Esophagus muscularis mucosa (tissue), 4 donors: ENCODE data around the gene PPP2R5C. TPM values are rescaled to one million over a fixed set of nuclear protein-coding genes. Genes with fewer than 3 reads are reported as not detected.

Experiments
- DNase-seq: peaks from one replicate; pipeline ENCODE4 v3.0.0-alpha.2; 2017; ENCODE audit errors: extremely low spot score
- H3K27ac ChIP-seq, 4 donors: fragments of 200-600 bp; sonication (generic); replicated peaks in 1 of 4; 1 replicate in 3 of 4; 2 replicates in 1 of 4; pipeline ENCODE4 v1.5.1; 2016 to 2019; ENCODE audit warnings: mild to moderate bottlenecking in 1 of 4
- H3K27me3 ChIP-seq, 4 donors: fragments of 200-600 bp; sonication (generic); one replicate each; pipeline versions ENCODE4 v1.5.1 to v1.6.0; 2016 to 2019
- H3K36me3 ChIP-seq, 4 donors: fragments of 200-600 bp; sonication (generic); one replicate each; pipeline ENCODE4 v1.5.1; 2016 to 2019
- H3K4me1 ChIP-seq, 4 donors: fragments of 200-600 bp; sonication (generic); one replicate each; pipeline ENCODE4 v1.5.1; 2016 to 2019
- H3K4me3 ChIP-seq, 4 donors: fragments of 200-600 bp; sonication (generic); 1 replicate in 2 of 4; 2 replicates in 2 of 4; pipeline ENCODE4 v1.5.1; 2016 to 2019; ENCODE audit warnings: mild to moderate bottlenecking in 4 of 4, moderate library complexity in 1 of 4
- H3K9me3 ChIP-seq, 4 donors: fragments of 200-600 bp; sonication (generic); 1 replicate in 3 of 4; 2 replicates in 1 of 4; pipeline ENCODE4 v1.5.1; 2016 to 2019
- CTCF ChIP-seq, 3 experiments: fragments of 200-600 bp in 2 of 3; fragments of 450-650 bp in 1 of 3; sonication (generic) in 2 of 3; IDR thresholded peaks; one replicate each; pipeline ENCODE4 v1.5.1; 2017 to 2019; ENCODE audit warnings: antibody characterized with exemption in 3 of 3, mild to moderate bottlenecking in 2 of 3, moderate library complexity in 1 of 3
- EP300 ChIP-seq: sonication (generic); formaldehyde crosslinking; IDR thresholded peaks from one replicate; pipeline ENCODE4 v1.6.1; 2017; ENCODE audit warnings: antibody characterized with exemption
- POLR2A ChIP-seq: fragments of 450-650 bp; IDR thresholded peaks from one replicate; pipeline ENCODE4 v1.6.1; 2017; ENCODE audit warnings: antibody characterized with exemption, moderate library complexity, mild to moderate bottlenecking, low read depth
- POLR2AphosphoS5 ChIP-seq, 2 donors: sonication (generic); formaldehyde crosslinking; IDR thresholded peaks; one replicate each; pipeline ENCODE4 v1.6.1; 2017; ENCODE audit warnings: antibody characterized with exemption in 2 of 2
- WGBS: methylation state at CpG from one replicate; pipeline ENCODE4 v1.1.5; 2018; 5-methylcytosine and 5-hydroxymethylcytosine counted together
- intact Hi-C: fragments of 100-400 bp; cut with DNase I; formaldehyde crosslinking; loops from one replicate; pipeline ENCODE4 v1.15.1; 2023
- total RNA-seq, 4 donors: library from RNA; depleted of rRNA; stranded (reverse); fragments of >200 nt; gene quantifications; one replicate each; pipeline versions ENCODE4 v1.1.0 to v1.2.1, GENCODE V29; 2016

Gene PPP2R5C
- total RNA-seq, 4 donors from 2014 or later, result 103 to 142 (median 131) TPM

DNA sequence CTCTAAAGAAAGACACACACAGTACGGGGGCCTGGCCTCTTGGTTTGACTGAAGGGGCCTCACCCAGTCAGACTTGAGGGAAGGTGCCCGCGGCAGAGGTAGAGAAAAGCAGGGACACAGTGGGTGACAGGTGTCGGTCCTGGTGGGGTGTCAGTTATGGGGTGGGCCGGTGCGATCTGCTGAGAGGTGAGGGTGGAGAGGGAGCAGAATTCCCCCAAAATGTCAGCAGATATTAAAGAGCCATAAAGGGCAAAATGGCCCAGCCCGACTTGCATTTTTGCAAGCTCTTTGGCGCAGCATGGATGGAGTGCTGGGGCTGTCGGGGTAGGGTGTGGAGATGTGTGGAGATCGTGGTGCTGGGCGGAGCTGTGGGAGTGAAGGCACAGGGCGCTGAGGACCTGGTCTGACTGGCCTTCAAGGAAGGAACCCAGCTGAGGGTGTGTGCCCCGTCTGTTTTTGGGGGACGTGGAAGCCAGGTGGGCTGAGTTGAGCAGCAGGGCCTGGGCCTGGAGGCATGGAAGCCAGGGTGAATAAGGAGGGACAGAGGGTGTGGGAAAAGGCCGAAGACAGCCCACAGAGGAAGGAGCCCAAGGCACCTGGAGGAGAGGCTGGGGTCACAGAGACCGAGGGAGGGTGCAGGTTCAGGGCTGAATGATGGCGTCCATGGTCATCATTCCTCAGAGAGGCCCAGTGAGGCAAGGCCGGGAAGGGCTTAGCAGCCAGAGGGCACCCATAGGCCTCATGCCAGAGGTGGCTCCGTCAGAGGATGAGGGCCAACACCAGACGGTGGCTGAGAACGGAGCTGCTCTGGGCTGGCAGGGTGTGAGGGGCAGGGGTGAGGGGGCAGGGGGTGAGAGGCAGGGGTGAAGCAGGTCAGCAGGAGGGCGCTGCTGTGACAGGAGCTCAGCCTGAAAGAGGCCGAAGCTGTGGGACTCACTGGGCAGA, 154.6 kb downstream of the PPP2R5C start:
- no peaks in the 10 kb centered on the region for H3K9me3 ChIP-seq
- H3K27me3 ChIP-seq, result no peaks in the 10 kb centered on the region
- TF ChIP-seq CTCF (IDR thresholded peaks at IDR 0.05) (no peak), POLR2A (no peak), POLR2AphosphoS5 (IDR thresholded peaks at IDR 0.05) (no peak)
- 89% methylated on average over 23 of the region's 23 CpGs for WGBS
- peaks cover 14 to 86% (median 64%) of the 10 kb centered on the region in 4 donors for H3K36me3 ChIP-seq
- no peak overlapping the region for H3K4me3 ChIP-seq
- H3K27ac ChIP-seq, result peak overlapping the region in 1 of 4 donors; percentile 23
- DNase-seq, result no peak
- intact Hi-C loops, result no loop called here
- H3K4me1 ChIP-seq, result peaks cover 0 to 13% (median 5%) of the 10 kb centered on the region in 4 donors

DNA sequence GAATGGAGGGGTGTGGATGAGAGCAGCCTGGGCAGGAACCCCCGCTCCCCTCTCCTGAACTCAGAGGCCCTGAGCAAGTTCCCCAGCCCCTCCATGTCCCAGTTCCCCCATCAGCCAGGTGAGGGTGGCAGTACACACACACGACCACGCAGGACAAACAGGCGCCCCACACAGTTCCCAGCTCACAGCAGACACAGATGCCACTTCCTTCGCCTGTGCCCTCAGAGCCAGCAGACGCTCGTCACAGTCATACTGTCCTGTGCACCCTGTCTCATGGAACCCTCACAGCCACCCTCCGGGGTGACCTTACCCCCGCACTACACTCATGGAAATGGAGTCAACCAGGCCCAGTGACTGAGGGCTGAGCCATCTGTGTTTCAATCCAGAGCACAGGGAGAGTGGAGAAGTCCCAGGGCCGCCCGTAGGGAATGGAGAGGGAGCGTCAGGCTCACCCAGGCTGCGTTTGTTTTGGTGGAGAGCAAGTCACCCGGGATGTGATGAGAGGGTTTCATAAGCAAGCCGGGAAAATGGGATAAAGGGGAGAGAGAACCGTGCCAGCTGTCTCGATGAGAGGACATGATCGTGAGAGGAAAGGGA, 155.4 kb downstream of the PPP2R5C start:
- Histone ChIP-seq H3K27ac (peak overlapping the region in 2 of 4 donors; percentile 38 to 39), H3K36me3 (peaks cover 14 to 86% (median 70%) of the 10 kb centered on the region in 4 donors), H3K9me3 (no peaks in the 10 kb centered on the region), H3K4me1 (peaks cover 0 to 13% (median 5%) of the 10 kb centered on the region in 4 donors), H3K4me3 (no peak overlapping the region), H3K27me3 (no peaks in the 10 kb centered on the region)
- TF ChIP-seq EP300 (no peak), POLR2A (no peak), CTCF (IDR thresholded peaks at IDR 0.05) (no peak), POLR2AphosphoS5 (IDR thresholded peaks at IDR 0.05) (no peak)
- 72% methylated on average over 14 of the region's 18 CpGs for WGBS
- intact Hi-C loops, result no loop called here
- no peak for DNase-seq

- H3K27ac ChIP-seq, result peak overlapping the region in 2 of 4 donors; percentile 38 to 39
- H3K4me3 ChIP-seq, result no peak overlapping the region
- no peak for TF ChIP-seq POLR2AphosphoS5 (IDR thresholded peaks at IDR 0.05)
- no peak for TF ChIP-seq POLR2A
- no peak for TF ChIP-seq CTCF (IDR thresholded peaks at IDR 0.05)
- TF ChIP-seq EP300, result no peak
- peaks cover 14 to 86% (median 71%) of the 10 kb centered on the region in 4 donors for H3K36me3 ChIP-seq
- H3K9me3 ChIP-seq, result no peaks in the 10 kb centered on the region
- intact Hi-C loops, result no loop called here
- WGBS, result 73% methylated on average over 14 of the region's 17 CpGs
- no peak for DNase-seq
- H3K4me1 ChIP-seq, result peaks cover 0 to 13% (median 5%) of the 10 kb centered on the region in 4 donors
- H3K27me3 ChIP-seq, result no peaks in the 10 kb centered on the region
Observed at GRCh38 chr14:101917413-101918017, 156.0 kb downstream of the PPP2R5C start.

DNA sequence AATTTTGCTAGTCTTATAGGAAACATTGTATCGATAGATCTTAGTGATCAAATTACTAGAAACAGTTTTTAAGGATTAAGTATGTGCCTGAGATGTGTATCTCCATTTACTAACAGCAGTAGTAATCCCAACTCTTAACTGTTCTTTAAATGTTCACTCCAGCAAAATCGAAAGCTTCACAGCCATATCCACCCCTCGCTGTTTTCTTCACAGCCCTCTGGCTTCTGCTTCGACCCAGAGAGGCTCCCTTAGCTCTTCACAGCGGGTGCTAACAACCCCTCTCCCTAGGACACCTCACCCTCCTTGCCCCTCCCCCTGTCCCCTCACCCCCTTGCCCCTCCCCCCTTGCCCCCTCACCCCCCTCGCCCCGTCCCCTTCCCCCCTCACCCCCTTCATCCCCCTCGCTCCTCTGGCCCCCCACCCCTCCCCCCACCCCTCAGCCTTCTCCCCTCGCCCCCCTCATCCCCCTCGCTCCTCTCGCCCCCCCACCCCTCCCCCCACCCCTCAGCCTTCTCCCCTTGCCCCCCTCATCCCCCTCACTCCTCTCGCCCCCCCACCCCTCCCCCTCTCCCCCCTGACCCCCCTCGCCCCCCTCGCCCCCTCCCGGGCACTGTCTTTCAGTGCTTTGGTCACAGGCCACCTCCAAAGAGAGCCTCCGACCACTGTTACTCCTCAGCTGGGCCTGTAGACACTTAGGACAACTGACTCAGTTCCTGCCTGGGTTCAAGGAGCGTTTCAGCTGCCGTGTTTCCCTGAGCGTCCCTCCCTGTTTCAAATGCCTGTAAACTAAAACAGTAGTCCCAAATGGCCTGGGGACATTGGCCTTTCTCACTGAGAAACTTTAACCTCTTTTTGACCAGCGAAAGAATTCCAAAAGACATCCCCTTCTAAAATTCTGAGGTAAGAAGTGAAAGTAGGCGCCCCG, 156.8 kb downstream of the PPP2R5C start:
- peaks cover 0 to 13% (median 5%) of the 10 kb centered on the region in 4 donors for H3K4me1 ChIP-seq
- no peak for DNase-seq
- no peak for TF ChIP-seq CTCF (IDR thresholded peaks at IDR 0.05)
- TF ChIP-seq EP300, result no peak
- H3K9me3 ChIP-seq, result no peaks in the 10 kb centered on the region
- intact Hi-C loops, result no loop called here
- no peak overlapping the region for H3K27ac ChIP-seq
- H3K36me3 ChIP-seq, result peaks cover 14 to 87% (median 71%) of the 10 kb centered on the region in 4 donors
- H3K4me3 ChIP-seq, result no peak overlapping the region
- no peaks in the 10 kb centered on the region for H3K27me3 ChIP-seq
- WGBS, result 72% methylated on average over 14 of the region's 22 CpGs
